Stimulated activated CD8-positive, alpha-beta memory T cell treated with anti-CD3 and anti-CD28 coated beads, Interleukin-4, amount 100 ng/mL, for 1 hour (primary cell): ENCODE data around the gene MTLN.
"Not testable (repeated sequence)": the region's sequence is repeated elsewhere in the genome, so short reads cannot be mapped to it uniquely, and the experiment has no call there.

Experiments
- DNase-seq, 2 donors: peaks; one replicate each; pipeline ENCODE4 v3.0.0-alpha.2; 2020; ENCODE audit warnings: low read depth in 2 of 2, low spot score in 1 of 2

The MTLN gene

GRCh38 chr2:110204408-110205385 is 7.7 kb downstream of the MTLN start, which contains the start of gene NPHP1:
TSS of gene NPHP1 (minus strand) at chr2:110205013. CDS start at chr2:110204968, 45 bp downstream.
- peak; percentile 63 to 69 for DNase-seq

- DNase-seq, result no peak
Measured at GRCh38 chr2:110198016-110198415, 14.3 kb downstream of the MTLN start.

- DNase-seq, result no peak
Measured at GRCh38 chr2:110197452-110197851, 14.9 kb downstream of the MTLN start.

- not testable (repeated sequence) for DNase-seq
Measured at GRCh38 chr2:110190169-110190568, 22.2 kb downstream of the MTLN start.

GRCh38 chr2:110182449-110182848 is 29.9 kb downstream of the MTLN start:
- DNase-seq, result no peak

GRCh38 chr2:110180036-110180435 is 32.3 kb downstream of the MTLN start:
- DNase-seq, result no peak

- DNase-seq, result no peak
Measured at GRCh38 chr2:110173523-110173922, 38.8 kb downstream of the MTLN start.

- DNase-seq, result no peak
Measured at GRCh38 chr2:110172506-110172905, 39.8 kb downstream of the MTLN start.

GRCh38 chr2:110170102-110170501 is 42.2 kb downstream of the MTLN start:
- no peak for DNase-seq

- no peak for DNase-seq
Measured at GRCh38 chr2:110167326-110168000, 44.9 kb downstream of the MTLN start.

GRCh38 chr2:110166266-110166665 is 46.1 kb downstream of the MTLN start:
- DNase-seq, result no peak
